ENCODE data around the gene SUSD4.

DNA sequence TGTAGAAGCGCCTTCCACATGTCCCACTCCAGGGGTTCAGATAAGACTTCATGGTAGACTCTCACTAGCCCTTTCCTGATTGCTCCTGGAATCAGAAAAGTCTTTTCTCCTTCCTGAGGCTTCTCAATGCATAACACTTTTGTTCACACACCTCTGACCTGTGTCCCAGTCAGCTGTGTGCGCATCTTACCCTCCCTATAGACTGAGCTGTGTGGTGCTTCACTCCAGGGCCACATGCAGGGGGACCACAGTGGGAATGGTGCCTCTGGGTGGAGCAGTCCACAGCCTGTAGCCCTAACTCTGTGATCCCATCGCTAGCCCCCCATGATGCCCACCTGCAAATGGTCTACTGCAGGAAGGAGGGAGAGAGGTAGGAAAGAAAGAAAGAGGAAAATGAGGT lies 136.9 kb downstream of the SUSD4 start:
- no peak for TF ChIP-seq POLR2A (IDR thresholded peaks at IDR 0.05)
- TF ChIP-seq, protein P1, sequence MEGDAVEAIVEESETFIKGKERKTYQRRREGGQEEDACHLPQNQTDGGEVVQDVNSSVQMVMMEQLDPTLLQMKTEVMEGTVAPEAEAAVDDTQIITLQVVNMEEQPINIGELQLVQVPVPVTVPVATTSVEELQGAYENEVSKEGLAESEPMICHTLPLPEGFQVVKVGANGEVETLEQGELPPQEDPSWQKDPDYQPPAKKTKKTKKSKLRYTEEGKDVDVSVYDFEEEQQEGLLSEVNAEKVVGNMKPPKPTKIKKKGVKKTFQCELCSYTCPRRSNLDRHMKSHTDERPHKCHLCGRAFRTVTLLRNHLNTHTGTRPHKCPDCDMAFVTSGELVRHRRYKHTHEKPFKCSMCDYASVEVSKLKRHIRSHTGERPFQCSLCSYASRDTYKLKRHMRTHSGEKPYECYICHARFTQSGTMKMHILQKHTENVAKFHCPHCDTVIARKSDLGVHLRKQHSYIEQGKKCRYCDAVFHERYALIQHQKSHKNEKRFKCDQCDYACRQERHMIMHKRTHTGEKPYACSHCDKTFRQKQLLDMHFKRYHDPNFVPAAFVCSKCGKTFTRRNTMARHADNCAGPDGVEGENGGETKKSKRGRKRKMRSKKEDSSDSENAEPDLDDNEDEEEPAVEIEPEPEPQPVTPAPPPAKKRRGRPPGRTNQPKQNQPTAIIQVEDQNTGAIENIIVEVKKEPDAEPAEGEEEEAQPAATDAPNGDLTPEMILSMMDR (IDR thresholded peaks at IDR 0.05) = no peak

Measured in uterus (tissue), 2 donors.